HFFc6 (cell line): ENCODE measurements around the gene ATF5. TPM values are rescaled to one million over a fixed set of nuclear protein-coding genes. Genes with fewer than 3 reads are reported as not detected.
A peak's percentile ranks its signal among the peaks of the same experiment; 100 is the strongest.

Source experiments
- DNase-seq: peaks from one replicate; pipeline ENCODE4 v3.0.0-alpha.2; 2018
- H3K27ac Mint-ChIP-seq: 2 replicates; pipeline ENCODE4 v1.8.0; 2020; ENCODE audit warnings: mild to moderate bottlenecking, mixed read lengths
- H3K27me3 Mint-ChIP-seq: 2 replicates; pipeline ENCODE4 v1.8.0; 2021; ENCODE audit warnings: mild to moderate bottlenecking, moderate library complexity, mixed read lengths; ENCODE audit not compliant: insufficient read depth
- H3K36me3 Mint-ChIP-seq: 2 replicates; pipeline ENCODE4 v1.8.0; 2021; ENCODE audit warnings: low read depth, mixed read lengths
- H3K4me1 Mint-ChIP-seq: 2 replicates; pipeline ENCODE4 v1.8.0; 2020; ENCODE audit warnings: low read depth, mixed read lengths
- H3K4me3 Mint-ChIP-seq: 2 replicates; pipeline ENCODE4 v1.8.0; 2020; ENCODE audit warnings: mild to moderate bottlenecking, moderate library complexity, mixed read lengths
- H3K9me3 Mint-ChIP-seq: 2 replicates; pipeline ENCODE4 v1.8.0; 2020; ENCODE audit warnings: mild to moderate bottlenecking, mixed read lengths
- total RNA-seq, 6 experiments: library from RNA; stranded (reverse); fragmentation: NEBNext Ultra II Directional; extraction: Animal tissue kit (Norgen Biotek cat#: 25700); gene quantifications; 2 replicates in 1 of 6; 3 replicates in 5 of 6; pipeline ENCODE4 v1.2.3, GENCODE V29; 2021
- TF ChIP-seq, protein P1 (sequence below): fragments of 200-600 bp; sonication (generic); IDR thresholded peaks from 2 replicates; pipeline ENCODE4 v1.5.0; 2021; ENCODE audit warnings: antibody characterized with exemption, mild to moderate bottlenecking

ATF5 gene
- total RNA-seq, 6 experiments from 2014 or later = 38.2 to 44.4 (median 41.2) TPM

DNA sequence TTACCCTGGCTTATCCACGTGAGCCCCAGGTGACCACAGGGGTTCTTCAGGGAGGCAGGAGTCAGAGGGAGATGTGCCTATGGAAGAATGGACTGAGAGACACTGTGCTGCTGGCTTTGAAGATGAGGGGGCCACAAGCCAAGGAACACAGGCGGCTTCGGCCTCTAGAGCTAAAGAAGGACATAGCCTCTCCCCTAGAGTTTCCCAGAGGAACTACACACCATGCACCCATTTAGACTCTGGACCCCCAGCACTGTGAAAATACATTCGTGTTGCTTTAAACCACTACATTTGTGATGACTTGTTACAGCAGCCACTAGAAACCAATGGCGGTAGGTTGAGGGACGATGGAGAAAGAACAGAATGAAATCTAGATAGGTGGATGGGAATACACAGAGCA is 13.7 kb upstream of the ATF5 start:
- Mint-ChIP-seq H3K4me3 (no peak overlapping the region), H3K4me1 (no peaks in the 10 kb centered on the region), H3K27me3 (peaks cover 2% of the 10 kb centered on the region), H3K9me3 (no peaks in the 10 kb centered on the region; the same call in 1 of the 2 replicates), H3K27ac (no peak overlapping the region), H3K36me3 (peaks cover 39% of the 10 kb centered on the region)
- TF ChIP-seq, protein P1, sequence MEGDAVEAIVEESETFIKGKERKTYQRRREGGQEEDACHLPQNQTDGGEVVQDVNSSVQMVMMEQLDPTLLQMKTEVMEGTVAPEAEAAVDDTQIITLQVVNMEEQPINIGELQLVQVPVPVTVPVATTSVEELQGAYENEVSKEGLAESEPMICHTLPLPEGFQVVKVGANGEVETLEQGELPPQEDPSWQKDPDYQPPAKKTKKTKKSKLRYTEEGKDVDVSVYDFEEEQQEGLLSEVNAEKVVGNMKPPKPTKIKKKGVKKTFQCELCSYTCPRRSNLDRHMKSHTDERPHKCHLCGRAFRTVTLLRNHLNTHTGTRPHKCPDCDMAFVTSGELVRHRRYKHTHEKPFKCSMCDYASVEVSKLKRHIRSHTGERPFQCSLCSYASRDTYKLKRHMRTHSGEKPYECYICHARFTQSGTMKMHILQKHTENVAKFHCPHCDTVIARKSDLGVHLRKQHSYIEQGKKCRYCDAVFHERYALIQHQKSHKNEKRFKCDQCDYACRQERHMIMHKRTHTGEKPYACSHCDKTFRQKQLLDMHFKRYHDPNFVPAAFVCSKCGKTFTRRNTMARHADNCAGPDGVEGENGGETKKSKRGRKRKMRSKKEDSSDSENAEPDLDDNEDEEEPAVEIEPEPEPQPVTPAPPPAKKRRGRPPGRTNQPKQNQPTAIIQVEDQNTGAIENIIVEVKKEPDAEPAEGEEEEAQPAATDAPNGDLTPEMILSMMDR = peak; percentile 58
- no peak for DNase-seq

DNA sequence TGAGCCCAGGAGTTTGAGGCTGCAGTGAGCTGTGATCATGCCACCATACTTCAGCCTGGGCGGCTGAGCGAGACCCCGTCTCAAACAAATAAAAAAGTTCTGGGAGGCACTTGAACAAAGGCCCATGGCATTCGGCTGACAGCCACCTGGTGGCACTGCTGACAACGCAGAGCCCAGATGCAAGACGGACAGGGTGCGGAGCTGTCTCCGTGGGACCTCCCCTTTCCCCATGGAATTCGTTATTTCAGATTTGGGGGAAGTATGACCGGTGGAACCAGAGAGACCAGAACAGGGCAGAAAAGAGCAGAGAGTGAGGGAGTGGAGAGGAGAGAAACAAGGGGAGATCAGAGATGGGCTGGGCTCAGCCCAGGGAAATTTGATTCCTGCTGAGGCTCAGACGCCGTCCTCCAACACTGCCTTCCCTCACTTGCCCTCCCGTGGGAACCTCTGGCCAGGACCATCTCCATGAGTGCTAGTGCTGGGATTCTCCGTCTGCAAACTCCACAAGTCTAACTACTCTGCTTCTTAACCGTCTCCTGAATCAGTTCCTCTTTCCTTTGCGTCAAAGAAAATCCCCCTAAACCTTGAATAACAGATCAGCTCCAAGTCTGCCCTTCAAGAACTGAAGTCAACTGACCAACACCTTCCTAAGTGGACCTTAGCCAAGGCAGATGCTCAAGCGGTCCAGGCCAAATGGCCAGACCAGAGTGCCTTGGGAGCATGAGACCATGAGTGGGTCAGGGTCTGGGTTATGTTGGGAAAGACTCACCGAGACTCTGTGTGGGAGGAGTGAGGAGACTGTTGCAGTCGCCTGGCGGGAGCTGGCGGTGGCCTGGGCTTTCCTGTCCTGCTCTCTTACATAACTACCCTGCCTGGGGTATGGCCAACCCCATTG is 11.9 kb upstream of the ATF5 start:
- Mint-ChIP-seq H3K27ac (no peak overlapping the region), H3K9me3 (no peaks in the 10 kb centered on the region; the same call in 1 of the 2 replicates), H3K27me3 (peaks cover 2% of the 10 kb centered on the region; the same call in 1 of the 2 replicates), H3K4me3 (no peak overlapping the region), H3K4me1 (peaks cover 6% of the 10 kb centered on the region), H3K36me3 (peaks cover 35% of the 10 kb centered on the region)
- no peak for DNase-seq
- TF ChIP-seq, protein P1 = peak; percentile 43

DNA sequence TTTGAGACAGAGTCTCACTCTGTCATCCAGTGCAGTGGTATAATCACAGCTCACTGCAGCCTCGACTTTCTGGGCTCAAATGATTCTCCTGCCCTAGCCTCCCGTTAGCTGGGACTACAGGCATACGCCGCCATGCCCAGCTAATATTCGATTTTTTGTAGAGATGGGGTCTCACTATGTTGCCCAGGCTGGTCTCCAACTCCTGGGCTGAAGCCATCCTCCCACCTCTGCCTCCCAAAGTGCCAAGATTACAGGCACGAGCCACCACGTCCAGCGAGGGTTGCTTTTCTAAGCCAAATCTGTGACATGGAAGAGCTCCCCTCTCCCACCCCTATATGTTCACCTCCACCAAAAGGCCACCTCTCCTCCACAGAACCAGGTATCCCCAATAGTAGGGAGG is 10.9 kb upstream of the ATF5 start:
- H3K4me3 Mint-ChIP-seq = no peak overlapping the region
- H3K36me3 Mint-ChIP-seq = peaks cover 35% of the 10 kb centered on the region
- TF ChIP-seq, protein P1 = no peak
- H3K27ac Mint-ChIP-seq = no peak overlapping the region
- no peak for DNase-seq
- peaks cover 2% of the 10 kb centered on the region; the same call in 1 of the 2 replicates for H3K27me3 Mint-ChIP-seq
- H3K9me3 Mint-ChIP-seq = no peaks in the 10 kb centered on the region; the same call in 1 of the 2 replicates
- peaks cover 16% of the 10 kb centered on the region for H3K4me1 Mint-ChIP-seq

DNA sequence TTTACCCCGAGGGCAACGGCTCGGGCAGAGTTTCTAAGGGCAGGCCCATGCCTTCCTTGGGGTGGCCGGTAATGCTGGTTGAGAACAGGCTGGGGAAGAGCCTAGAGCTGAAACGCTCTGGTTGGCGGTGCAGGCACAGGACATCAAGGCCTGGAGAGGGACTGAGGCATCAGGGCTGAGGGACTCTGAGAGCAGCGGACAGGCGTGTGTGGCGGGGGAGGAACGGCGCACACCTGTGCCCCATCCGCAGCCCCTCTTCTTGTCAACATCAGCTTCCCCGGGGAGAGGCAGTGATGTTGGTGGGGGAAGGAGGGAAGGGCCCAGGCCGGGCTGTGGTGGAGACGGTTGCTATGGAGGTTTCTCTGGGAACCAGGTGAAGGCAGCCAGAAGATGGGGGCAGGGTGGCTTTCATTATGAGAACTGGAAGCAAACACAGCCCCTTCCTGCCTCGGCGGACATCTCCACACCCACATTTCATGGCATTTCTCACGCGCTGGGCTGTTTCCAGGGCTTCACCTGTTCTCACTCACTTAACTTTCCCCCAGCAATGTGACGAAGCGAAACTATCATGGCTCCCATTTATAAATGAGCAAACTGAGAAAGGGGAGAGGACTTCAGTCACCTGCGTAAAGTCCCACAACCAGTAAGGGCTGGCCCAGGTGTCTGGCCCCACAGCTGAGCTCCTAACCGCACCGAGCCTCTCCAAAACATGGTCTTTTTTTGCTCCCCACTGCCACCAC is 8.2 kb upstream of the ATF5 start:
- H3K4me1 Mint-ChIP-seq = peaks cover 21% of the 10 kb centered on the region
- no peaks in the 10 kb centered on the region; the same call in 1 of the 2 replicates for H3K9me3 Mint-ChIP-seq
- no peak overlapping the region for H3K27ac Mint-ChIP-seq
- TF ChIP-seq, protein P1 = no peak
- no peak overlapping the region for H3K4me3 Mint-ChIP-seq
- no peak for DNase-seq
- H3K27me3 Mint-ChIP-seq = no peaks in the 10 kb centered on the region
- peaks cover 23% of the 10 kb centered on the region for H3K36me3 Mint-ChIP-seq

DNA sequence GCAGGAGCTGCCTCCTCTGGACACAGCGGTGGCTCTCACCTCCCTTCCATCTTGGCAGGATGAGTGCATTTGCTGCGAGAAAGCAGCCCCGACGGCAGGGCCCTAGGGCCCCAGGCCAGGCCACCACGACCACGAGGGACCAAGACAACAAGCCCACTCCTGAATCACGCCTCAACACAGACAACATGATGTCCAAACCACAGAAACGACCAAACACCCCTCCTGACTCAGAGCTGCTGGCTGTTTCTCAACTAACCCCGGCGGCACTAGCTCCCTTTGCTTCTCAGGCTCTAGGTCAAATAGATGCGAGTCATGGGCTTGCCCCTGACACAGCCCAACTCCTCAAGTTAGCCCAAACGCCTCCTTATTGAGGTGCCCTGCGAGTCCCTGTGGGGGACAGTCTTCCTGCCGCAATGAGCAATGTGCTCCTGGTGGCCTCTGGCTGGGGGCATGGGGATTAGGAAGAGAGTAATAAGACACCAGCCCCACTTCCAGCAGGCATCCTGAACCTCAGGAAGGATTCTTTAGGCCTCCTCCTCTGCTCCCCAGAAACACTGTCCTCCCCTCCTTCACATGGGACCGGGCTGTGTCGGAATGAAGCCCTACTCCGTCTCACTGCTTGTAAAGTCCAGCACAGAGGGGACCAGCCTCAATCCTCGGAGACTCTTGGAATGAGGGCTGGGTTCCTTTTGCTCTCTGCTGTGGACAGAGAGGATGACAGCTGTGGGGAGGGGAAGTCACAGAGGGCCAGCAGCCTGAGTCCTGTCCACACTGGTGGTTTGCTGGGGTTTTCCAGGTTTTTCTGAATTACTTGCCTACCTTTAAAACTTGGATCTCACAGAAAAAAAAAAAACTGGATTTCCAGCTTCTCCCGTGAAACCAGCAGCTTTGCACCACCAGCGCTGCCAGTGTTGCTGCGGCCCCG is 6.9 kb upstream of the ATF5 start:
- no peaks in the 10 kb centered on the region; the same call in 1 of the 2 replicates for H3K9me3 Mint-ChIP-seq
- peaks cover 21% of the 10 kb centered on the region for H3K36me3 Mint-ChIP-seq

More for the DNA sequence above, 6.9 kb upstream of the ATF5 start:
- DNase-seq = peak; percentile 43
- TF ChIP-seq, protein P1 = no peak
- peak overlapping the region; percentile 87 for H3K27ac Mint-ChIP-seq
- peaks cover 21% of the 10 kb centered on the region for H3K4me1 Mint-ChIP-seq
- H3K4me3 Mint-ChIP-seq = peak overlapping the region; percentile 19; the same call in 1 of the 2 replicates
- no peaks in the 10 kb centered on the region for H3K27me3 Mint-ChIP-seq
